Measurements from ENCODE around the gene CLDND2. TPM values are rescaled to one million over a fixed set of nuclear protein-coding genes. Genes with fewer than 3 reads are reported as not detected.

CLDND2 gene
- total RNA-seq, 1 donor: not detected

DNA sequence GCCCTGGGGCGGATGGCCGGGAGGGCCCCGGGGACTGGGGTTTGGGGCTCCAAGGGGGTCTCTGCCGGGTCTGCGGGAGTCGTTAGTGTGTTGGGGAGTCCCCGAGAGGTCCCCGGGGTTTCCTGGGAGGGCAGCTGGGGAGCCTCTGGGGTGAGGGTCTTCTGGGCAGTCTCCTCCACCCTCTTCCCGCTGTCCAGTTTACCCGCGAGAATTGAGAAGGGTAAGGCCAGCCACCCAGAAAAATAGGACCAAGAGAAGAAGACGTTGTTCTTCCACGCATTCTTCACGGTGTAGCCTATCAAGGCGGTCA lies 1.6 kb downstream of the CLDND2 start:
- Histone ChIP-seq H3K36me3 (ENCODE audit: insufficient read depth, low read length) (no peaks in the 10 kb centered on the region), H3K4me1 (ENCODE audit: insufficient read depth, low read length) (peaks cover 39% of the 10 kb centered on the region), H3K9me3 (ENCODE audit: low read depth, low read length) (no peaks in the 10 kb centered on the region), H3K79me2 (ENCODE audit: insufficient read depth, low read length) (peaks cover 30% of the 10 kb centered on the region), H2AFZ (ENCODE audit: low read length) (peak overlapping the region; percentile 94), H3K27ac (ENCODE audit: low read depth, low read length) (peak overlapping the region; percentile 70), H3K4me2 (ENCODE audit: insufficient read depth, low read length) (peak overlapping the region; percentile 100), H3K27me3 (ENCODE audit: insufficient read depth, low read length) (no peaks in the 10 kb centered on the region), H3K4me3 (ENCODE audit: insufficient read depth, low read length) (peak overlapping the region; percentile 99), H4K20me1 (ENCODE audit: insufficient read depth, low read length) (no peaks in the 10 kb centered on the region)
- peak; percentile 62 for DNase-seq (ENCODE audit: insufficient read length, low spot score, missing footprints)
- no peak for TF ChIP-seq CTCF (IDR thresholded peaks at IDR 0.05; ENCODE audit: extremely low read depth, low read depth, low read length)

- peaks cover 42% of the 10 kb centered on the region for H3K4me1 ChIP-seq (ENCODE audit: insufficient read depth, low read length)
- TF ChIP-seq CTCF (IDR thresholded peaks at IDR 0.05; ENCODE audit: extremely low read depth, low read depth, low read length): no peak
Measured at GRCh38 chr19:51366389-51367254, 2.2 kb downstream of the CLDND2 start.

GRCh38 chr19:51365965-51366388 lies 2.8 kb downstream of the CLDND2 start, which contains the start of gene ETFB:
TSS of gene ETFB (minus strand) at chr19:51366388. CDS start at chr19:51366326, 62 bp downstream.
- H2AFZ ChIP-seq (ENCODE audit: low read length): peak within 1 kb of the TSS; percentile 94
- H3K27ac ChIP-seq (ENCODE audit: low read depth, low read length): peak within 1 kb of the TSS; percentile 98
- peaks cover 42% of the 10 kb centered on the region for H3K4me1 ChIP-seq (ENCODE audit: insufficient read depth, low read length)
- H3K4me2 ChIP-seq (ENCODE audit: insufficient read depth, low read length): peak within 1 kb of the TSS; percentile 100
- peaks cover 39% of the 10 kb centered on the region for H3K79me2 ChIP-seq (ENCODE audit: insufficient read depth, low read length)
- H3K27me3 ChIP-seq (ENCODE audit: insufficient read depth, low read length): no peaks in the 10 kb centered on the region
- TF ChIP-seq CTCF (IDR thresholded peaks at IDR 0.05; ENCODE audit: extremely low read depth, low read depth, low read length): no peak
- no peaks in the 10 kb centered on the region for H3K36me3 ChIP-seq (ENCODE audit: insufficient read depth, low read length)
- H3K9me3 ChIP-seq (ENCODE audit: low read depth, low read length): no peaks in the 10 kb centered on the region
- DNase-seq (ENCODE audit: insufficient read length, low spot score, missing footprints): no peak
- H3K4me3 ChIP-seq (ENCODE audit: insufficient read depth, low read length): peak within 1 kb of the TSS; percentile 99
- H4K20me1 ChIP-seq (ENCODE audit: insufficient read depth, low read length): no peaks in the 10 kb centered on the region

More at GRCh38 chr19:51366389-51367254, 2.2 kb downstream of the CLDND2 start:
- no peaks in the 10 kb centered on the region for H3K9me3 ChIP-seq (ENCODE audit: low read depth, low read length)
- no peaks in the 10 kb centered on the region for H3K27me3 ChIP-seq (ENCODE audit: insufficient read depth, low read length)
- peak; percentile 99 for DNase-seq (ENCODE audit: insufficient read length, low spot score, missing footprints)
- peak overlapping the region; percentile 70 for H3K27ac ChIP-seq (ENCODE audit: low read depth, low read length)
- peak overlapping the region; percentile 99 for H3K4me3 ChIP-seq (ENCODE audit: insufficient read depth, low read length)
- peak overlapping the region; percentile 100 for H3K4me2 ChIP-seq (ENCODE audit: insufficient read depth, low read length)
- no peaks in the 10 kb centered on the region for H4K20me1 ChIP-seq (ENCODE audit: insufficient read depth, low read length)
- H3K79me2 ChIP-seq (ENCODE audit: insufficient read depth, low read length): peaks cover 35% of the 10 kb centered on the region
- peak overlapping the region; percentile 94 for H2AFZ ChIP-seq (ENCODE audit: low read length)
- no peaks in the 10 kb centered on the region for H3K36me3 ChIP-seq (ENCODE audit: insufficient read depth, low read length)

- Histone ChIP-seq H3K4me1 (ENCODE audit: insufficient read depth, low read length) (peaks cover 42% of the 10 kb centered on the region), H4K20me1 (ENCODE audit: insufficient read depth, low read length) (no peaks in the 10 kb centered on the region), H3K36me3 (ENCODE audit: insufficient read depth, low read length) (no peaks in the 10 kb centered on the region), H3K27ac (ENCODE audit: low read depth, low read length) (peak overlapping the region; percentile 98), H2AFZ (ENCODE audit: low read length) (peak overlapping the region; percentile 85), H3K79me2 (ENCODE audit: insufficient read depth, low read length) (peaks cover 42% of the 10 kb centered on the region), H3K9me3 (ENCODE audit: low read depth, low read length) (no peaks in the 10 kb centered on the region), H3K27me3 (ENCODE audit: insufficient read depth, low read length) (no peaks in the 10 kb centered on the region), H3K4me2 (ENCODE audit: insufficient read depth, low read length) (peak overlapping the region; percentile 100), H3K4me3 (ENCODE audit: insufficient read depth, low read length) (peak overlapping the region; percentile 99)
- DNase-seq (ENCODE audit: insufficient read length, low spot score, missing footprints): peak; percentile 76
- TF ChIP-seq CTCF (IDR thresholded peaks at IDR 0.05; ENCODE audit: extremely low read depth, low read depth, low read length): peak; percentile 14
Measured at GRCh38 chr19:51365211-51365964, 3.4 kb downstream of the CLDND2 start.

Data from osteoblast (primary cell).